NCI-H748 (cell line): ENCODE measurements around the gene NCKAP5.

Source experiments
- DNase-seq: peaks from one replicate; lab custom pipeline; 2025; ENCODE audit not compliant: unreplicated experiment; lab: John Stamatoyannopoulos, UW

The NCKAP5 gene

DNA sequence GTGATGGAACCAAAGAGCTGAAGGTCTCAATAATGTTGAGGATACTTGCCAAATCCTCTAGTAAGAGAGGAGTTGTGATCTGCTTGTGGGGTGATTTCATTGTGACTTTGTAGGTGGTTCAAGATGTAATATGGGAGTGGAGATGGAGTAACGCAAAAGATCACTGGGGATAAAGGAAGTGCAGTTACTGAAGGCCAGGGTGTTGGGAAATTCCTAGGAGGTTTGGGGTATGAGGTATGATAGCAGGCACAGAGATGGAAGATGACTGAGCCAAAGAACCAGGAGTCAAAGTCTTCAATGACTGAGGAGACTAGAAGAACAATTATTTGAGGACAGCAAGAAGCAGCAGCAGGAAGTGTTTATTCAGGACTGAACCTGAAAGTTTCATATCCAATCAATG lies 222.6 kb downstream of the NCKAP5 start:
- DNase-seq = no peak

GRCh38 chr2:133344849-133345248 lies 223.4 kb downstream of the NCKAP5 start:
- no peak for DNase-seq

DNA sequence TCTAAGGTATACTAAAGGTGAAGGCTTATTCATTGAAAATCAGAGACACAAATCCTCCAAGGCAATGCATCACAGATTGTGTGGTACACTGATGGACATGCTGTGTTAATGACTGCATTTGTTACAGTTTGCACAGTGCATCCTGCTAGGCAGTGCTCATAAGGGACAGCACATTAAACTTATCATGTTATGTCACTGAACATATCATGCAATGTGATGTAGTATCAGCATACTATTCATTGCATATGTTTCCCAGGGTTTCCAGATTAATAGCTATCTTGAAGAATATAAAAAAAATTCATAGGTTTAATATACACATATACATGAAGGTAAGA lies 225.3 kb downstream of the NCKAP5 start:
- no peak for DNase-seq

DNA sequence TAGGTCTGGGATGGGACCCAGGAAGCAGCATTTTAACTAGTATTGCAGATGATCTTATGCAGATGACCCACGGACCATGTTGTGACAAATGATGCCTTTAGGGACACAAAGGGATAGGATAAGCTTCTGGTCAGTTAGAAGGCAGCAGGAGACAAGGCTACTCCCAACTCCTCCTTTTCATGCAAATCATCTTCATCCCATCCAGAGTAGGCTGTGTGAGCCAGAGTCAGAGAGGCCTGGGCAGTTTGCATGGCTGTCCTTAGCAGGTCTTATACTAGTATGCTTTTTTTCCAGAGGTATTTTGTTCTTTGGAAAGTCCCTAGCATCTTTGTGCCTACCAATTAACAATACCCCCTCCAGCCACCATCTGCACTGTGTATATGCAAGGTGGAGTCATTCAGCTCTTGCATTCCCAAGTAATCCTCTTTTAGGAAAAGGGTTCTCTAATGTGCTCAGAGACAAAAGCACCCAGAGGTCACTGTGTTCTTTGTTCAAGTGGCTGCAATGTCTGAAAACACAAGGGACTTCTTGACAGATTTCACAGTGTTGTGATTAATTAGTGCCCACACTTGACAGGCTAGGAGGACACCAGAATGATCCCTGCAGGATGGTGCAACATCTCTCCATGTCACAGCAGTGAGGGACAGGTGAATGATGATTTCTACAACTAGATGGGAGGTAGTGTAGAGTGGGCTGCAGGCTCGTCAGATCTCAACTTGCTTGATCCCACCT lies 225.8 kb downstream of the NCKAP5 start:
- no peak for DNase-seq

- no peak for DNase-seq
Measured at GRCh38 chr2:133341575-133341974, 226.7 kb downstream of the NCKAP5 start.

- no peak for DNase-seq
Measured at GRCh38 chr2:133338224-133338623, 230.0 kb downstream of the NCKAP5 start.

DNA sequence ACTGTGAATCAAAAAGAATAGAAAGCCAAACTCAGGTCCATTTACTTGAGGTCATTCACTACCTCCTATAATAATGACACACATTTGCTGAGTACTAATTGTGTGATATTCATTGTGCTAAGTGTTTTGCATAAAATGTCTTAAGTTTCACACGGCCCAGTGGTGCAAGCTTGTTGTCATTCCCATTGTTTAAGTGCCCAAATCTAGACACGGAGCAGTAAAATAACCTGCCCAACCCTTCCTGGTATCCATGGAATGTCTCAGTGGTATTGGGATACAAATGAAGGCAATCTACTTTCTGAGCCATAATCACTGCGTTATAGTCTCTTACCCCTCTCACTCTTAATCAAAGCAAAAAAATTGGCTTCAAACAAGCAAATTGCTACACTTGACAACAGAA lies 233.3 kb downstream of the NCKAP5 start:
- no peak for DNase-seq

DNA sequence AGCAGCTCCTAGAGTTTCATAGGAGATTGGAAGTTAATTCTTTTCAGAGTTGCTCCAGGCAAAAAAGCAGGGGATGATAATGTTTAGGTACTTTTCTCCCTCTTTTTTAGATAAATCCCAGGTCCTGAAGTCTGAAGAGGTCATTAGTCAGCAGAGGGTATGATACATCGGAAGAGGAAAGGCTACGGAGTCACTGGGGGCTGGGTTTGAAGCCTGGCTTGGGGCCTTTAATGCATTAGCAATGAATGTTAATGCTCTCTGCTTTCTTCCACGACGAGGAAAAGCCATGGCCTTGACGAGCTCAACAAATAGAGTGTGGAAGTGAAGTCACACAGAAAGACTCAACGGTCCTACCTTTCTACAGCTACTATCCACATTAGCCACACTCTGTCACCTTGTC lies 235.1 kb downstream of the NCKAP5 start:
- DNase-seq = no peak

DNA sequence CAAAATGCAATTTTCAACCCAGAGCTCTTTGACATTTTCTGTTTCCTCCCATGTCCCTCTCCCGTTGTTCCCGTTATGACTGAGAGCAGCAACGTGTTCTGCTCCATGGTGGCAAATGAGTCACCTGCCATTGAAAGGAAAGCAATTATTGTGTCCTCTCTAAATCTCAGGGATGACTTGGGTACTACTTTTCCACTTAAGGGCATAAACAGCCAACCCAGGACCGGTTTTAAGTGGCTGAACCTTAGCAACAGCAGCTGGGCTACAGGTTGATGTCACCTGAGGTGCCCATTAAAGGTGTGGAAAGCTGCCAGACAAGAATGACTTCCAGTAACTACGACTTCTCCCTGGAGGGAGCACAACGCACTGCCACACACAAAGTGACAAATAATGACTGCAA lies 236.8 kb downstream of the NCKAP5 start:
- peak; percentile 67 for DNase-seq

GRCh38 chr2:133326652-133327397 lies 241.4 kb downstream of the NCKAP5 start:
- DNase-seq = no peak

DNA sequence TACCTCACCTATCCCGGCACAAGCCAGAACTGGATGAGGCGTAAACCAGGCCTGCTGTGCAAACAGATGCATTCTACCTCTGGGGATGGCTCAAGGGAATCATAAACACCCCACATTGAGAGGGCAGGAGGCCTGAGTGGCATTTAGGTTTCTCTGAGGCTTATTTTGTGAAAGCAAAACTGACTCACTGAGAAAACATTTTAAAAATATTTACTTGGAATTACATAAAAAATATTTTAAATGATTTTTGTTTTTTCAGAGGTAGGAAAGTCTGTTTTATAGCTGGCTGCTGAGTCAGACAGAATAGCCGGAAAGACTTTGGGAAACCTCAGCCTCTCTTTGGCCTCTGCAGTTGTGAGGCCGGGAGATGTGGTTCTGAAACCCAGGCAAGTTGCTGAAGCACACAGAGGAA lies 244.1 kb downstream of the NCKAP5 start:
- no peak for DNase-seq

DNA sequence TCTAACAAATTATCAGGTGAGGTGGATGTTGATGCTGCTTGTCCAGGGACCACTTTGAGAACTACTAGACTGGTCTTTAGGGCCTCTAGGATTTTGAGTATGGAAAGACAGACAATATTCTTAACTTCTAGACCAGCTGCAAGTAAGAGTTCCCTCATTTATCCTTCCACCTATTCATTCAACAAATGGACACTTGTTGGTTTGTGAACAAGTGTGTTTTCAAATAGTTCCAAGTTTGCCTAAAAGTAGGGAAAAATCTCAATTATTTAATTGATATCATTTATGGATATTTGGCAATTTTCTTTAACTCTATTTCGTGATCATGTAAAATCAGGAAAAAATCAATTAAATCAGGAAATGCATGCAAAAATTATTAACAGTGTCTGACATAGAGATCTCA lies 245.4 kb downstream of the NCKAP5 start:
- DNase-seq = no peak

DNA sequence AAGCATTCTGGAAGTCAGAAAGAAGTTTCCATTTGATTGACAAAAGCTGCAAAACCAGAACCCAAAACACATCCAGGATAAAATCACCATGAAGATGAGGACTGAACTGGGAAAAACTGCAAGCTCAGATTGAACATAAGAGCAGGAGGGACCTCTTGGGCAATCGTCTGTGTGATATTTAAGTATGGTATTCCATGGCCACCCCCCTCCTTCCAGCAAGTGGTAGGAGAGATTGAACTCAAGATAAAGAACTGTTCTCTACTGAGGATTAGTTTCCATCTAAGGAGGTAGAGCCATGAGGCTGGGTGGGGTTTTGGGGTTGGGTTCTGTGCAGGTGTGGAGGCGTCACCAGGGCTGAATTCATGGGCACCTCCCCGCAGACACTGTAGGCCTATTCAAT lies 251.1 kb downstream of the NCKAP5 start:
- DNase-seq = no peak

GRCh38 chr2:133316557-133316956 lies 251.7 kb downstream of the NCKAP5 start:
- DNase-seq = no peak

DNA sequence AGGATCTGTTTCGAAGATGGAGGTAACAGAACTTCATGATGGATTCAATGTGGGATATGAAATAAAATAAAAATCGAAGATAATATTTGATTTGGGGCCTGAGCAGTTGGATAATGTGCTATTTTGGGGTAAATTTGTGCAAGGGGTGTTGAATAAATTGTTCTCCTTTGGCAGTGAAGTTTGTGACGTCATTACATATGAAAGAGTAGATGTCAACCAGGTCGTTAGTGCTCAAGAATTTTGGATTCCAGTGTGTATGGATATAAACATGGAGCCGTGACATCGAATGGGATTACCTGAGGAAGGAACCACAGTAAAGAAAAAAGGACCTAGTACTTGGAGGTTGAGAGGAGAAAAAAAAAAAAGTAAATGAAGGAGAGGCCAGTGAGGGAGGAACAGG lies 253.0 kb downstream of the NCKAP5 start:
- no peak for DNase-seq

DNA sequence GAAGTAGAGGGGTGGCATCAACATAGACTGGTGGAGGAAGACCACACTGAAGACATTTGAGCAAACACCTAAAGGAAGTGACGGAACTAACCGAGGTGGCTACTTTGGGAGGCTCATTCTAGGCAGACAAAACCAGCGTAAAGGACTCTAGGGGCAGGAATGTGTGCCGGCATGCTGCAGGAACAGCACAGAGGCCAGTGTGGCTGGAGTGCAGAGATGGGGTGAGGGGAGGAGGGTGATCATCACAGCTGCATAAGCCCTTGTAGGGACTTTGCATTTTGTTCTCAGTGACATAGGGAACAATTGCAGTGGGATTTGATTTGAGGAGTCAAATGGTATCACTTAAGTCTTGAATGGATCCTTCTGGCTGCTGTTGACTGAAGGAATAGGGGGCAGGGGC lies 253.5 kb downstream of the NCKAP5 start:
- DNase-seq = no peak

DNA sequence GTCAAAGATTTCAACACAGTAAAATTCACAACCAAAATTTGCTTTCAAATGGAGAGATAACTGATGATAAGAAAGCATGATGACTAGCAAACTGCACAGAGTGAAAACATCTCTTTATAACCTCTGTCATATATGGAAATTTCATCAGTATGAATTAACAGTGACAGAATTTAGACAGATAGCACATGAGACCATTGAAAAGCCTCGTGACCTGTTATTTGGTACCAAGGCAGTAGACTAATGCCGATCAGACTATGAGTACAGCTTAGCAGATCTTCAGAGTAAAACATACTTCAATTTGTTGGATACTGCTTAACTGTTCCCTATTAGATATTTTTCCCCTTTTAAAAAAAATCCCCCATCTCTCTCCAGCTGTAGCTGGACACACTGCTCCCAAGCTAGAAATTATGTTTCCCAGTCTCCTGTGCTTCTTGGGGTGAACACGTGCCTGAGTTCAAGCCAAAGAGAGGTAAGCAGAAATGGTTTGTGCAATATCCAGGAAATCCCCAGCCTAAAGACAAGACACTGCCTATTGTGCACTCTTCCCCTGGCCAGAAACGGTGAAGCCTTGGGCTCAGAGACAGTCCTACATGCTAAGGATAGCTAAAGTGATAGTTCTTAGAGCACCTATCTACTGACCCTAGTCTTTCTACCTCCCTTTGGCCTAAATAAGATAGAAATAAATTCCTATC lies 256.1 kb downstream of the NCKAP5 start:
- DNase-seq = no peak

DNA sequence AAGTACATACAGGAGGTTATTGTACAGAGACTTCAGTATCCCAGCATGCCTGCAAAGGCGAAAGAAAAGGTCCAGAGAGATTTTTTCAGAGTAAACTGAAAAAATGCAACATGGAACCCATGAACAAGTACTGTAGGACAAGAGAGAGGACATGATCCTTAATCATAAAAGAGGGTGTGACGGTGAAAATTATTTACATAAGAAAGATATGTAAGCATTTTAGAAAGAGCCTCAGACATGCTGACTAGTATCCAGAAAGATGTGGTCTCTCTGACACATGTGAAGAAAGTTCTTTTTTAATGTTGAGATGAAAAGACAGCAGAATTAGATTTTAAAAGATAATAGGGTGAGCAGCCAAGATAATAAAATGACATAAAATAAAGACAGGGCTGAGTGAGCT lies 262.0 kb downstream of the NCKAP5 start:
- no peak for DNase-seq

GRCh38 chr2:133304344-133304743 lies 263.9 kb downstream of the NCKAP5 start:
- DNase-seq = no peak

DNA sequence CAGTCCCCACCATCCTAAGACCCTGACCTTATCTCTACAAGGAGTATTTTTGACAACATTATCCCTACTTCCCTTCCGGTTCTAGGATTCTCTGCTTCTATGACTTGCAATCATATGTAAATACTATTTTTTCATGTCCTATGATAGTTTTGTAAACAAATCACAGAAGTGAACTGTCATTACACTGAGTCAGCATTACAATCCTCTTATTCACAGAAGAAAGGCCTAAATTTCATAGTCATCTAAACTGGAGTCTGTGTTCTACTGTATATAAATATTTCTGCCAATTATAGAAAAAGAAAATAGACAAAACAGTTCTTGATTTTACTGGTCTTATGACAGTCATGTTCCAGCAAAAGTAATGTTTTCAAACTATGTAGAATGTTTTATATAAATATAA lies 265.1 kb downstream of the NCKAP5 start:
- DNase-seq = no peak

- DNase-seq = no peak
Measured at GRCh38 chr2:133296401-133296800, 271.9 kb downstream of the NCKAP5 start.
